ENCODE data around the gene FLAD1. TPM values are rescaled to one million over a fixed set of nuclear protein-coding genes. Genes with fewer than 3 reads are reported as not detected.

FLAD1 gene
- total RNA-seq, 1 experiment from 2014 or later: 72.8 TPM

- no peaks in the 10 kb centered on the region for H3K9me3 ChIP-seq (ENCODE audit: control insufficient read depth, insufficient read depth, low read depth, low read length)
- no peaks in the 10 kb centered on the region for H3K27me3 ChIP-seq (ENCODE audit: control insufficient read depth, insufficient read depth, low read length)
- TF ChIP-seq REST (IDR thresholded peaks at IDR 0.05; ENCODE audit: insufficient read depth in 1 of 2, low read depth in 2 of 2, low read length in 1 of 2): no peak
- in situ Hi-C loops (cut with HindIII; ENCODE audit: low pct_unique_long_range_greater_than_20kb, low sequenced_read_pairs) (no loop called here), intact Hi-C loops (cut with micrococcal nuclease; ENCODE audit: unreplicated experiment) (no loop called here)
- no TSS peak for BruUV-seq (replicated peaks)
- H3K4me3 ChIP-seq (ENCODE audit: low read depth in 2 of 2, low read length in 2 of 2): no peak overlapping the region
- peaks cover 37% of the 10 kb centered on the region for H3K4me1 ChIP-seq (ENCODE audit: control insufficient read depth, insufficient read depth, low read length)
- H3K27ac ChIP-seq (ENCODE audit: low read length): no peak overlapping the region
- no peak for ATAC-seq
- H3K36me3 ChIP-seq (ENCODE audit: control insufficient read depth, insufficient read depth, low read length): 0 out of 2 replicates have a peak, but pooled peaks cover 5% of the 10 kb centered on the region
- ChIA-PET CTCF (interaction anchor here (0.6 to 0.7 kb wide), 3 partner anchors 13 to 41 kb away, joined by 3 to 7 read pairs (median 3); partner anchors contain the start of gene SHC1), POLR2A (no interaction called here)
- DNase-seq (ENCODE audit: low read depth, low spot score): no peak
Observed at GRCh38 chr1:155011437-155012025, 28.4 kb downstream of the FLAD1 start.

DNA sequence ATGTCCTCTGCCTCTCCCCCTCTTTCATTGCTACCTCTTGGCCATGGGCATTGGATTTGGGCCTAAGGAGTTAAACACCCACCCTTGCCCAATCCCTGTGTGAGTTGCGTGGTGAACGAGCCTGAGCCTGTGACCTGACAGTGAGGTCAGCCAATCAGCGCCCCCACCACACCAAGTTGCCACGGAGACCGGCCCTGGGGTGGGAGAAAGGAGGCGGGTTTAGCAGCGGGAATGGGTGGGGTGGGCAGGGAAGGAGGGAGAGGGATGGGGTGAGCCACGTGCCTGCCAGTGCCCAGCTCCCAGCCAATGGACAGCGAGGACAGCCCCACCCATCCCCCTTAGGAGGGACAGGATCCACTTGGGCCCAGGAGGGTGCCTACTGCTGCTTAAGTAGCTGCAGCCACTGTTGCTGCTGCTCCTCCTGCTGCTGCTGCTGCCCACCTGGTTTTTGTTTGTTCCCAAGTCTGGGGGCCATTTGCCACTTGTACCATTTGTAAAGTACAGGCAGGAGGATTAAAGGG, 28.9 kb downstream of the FLAD1 start:
- POLR2A ChIA-PET: no interaction called here

More for the DNA sequence above, 28.9 kb downstream of the FLAD1 start:
- no TSS peak for BruUV-seq (replicated peaks)
- no peak overlapping the region for H3K4me3 ChIP-seq (ENCODE audit: low read depth in 2 of 2, low read length in 2 of 2)
- in situ Hi-C loops (cut with HindIII; ENCODE audit: low pct_unique_long_range_greater_than_20kb, low sequenced_read_pairs) (no loop called here), intact Hi-C loops (cut with micrococcal nuclease; ENCODE audit: unreplicated experiment) (no loop called here)
- peaks cover 39% of the 10 kb centered on the region for H3K4me1 ChIP-seq (ENCODE audit: control insufficient read depth, insufficient read depth, low read length)
- CTCF ChIA-PET: interaction anchor here (0.6 to 0.7 kb wide), 3 partner anchors 13 to 19 kb away, joined by 3 to 7 read pairs (median 7); partner anchors contain the start of gene LENEP
- ATAC-seq (no peak), DNase-seq (ENCODE audit: low read depth, low spot score) (no peak)
- H3K27me3 ChIP-seq (ENCODE audit: control insufficient read depth, insufficient read depth, low read length): no peaks in the 10 kb centered on the region
- H3K36me3 ChIP-seq (ENCODE audit: control insufficient read depth, insufficient read depth, low read length): 0 out of 2 replicates have a peak, but pooled peaks cover 7% of the 10 kb centered on the region
- H3K9me3 ChIP-seq (ENCODE audit: control insufficient read depth, insufficient read depth, low read depth, low read length): no peaks in the 10 kb centered on the region
- H3K27ac ChIP-seq (ENCODE audit: low read length): no peak overlapping the region
- TF ChIP-seq POLR2AphosphoS5 (IDR thresholded peaks at IDR 0.05; ENCODE audit: low read depth, low read length) (no peak), TCF7L2 (IDR thresholded peaks at IDR 0.05; ENCODE audit: low read depth, low read length) (no peak), REST (IDR thresholded peaks at IDR 0.05; ENCODE audit: insufficient read depth in 1 of 2, low read depth in 2 of 2, low read length in 1 of 2) (no peak), CTCF (IDR thresholded peaks at IDR 0.05) (no peak), SIN3A (IDR thresholded peaks at IDR 0.05; ENCODE audit: borderline replicate concordance, insufficient read depth, low read depth, low read length) (no peak)

All from Panc1 (cell line).